GM21723 (cell line): ENCODE measurements around the gene CCDC27.
"Not testable (repeated sequence)": the region's sequence is repeated elsewhere in the genome, so short reads cannot be mapped to it uniquely, and the experiment has no call there.

Source experiments
- ATAC-seq: cut with Tn5 transposase; IDR thresholded peaks from one replicate; pipeline ENCODE4 v1.9.1; 2021; ENCODE audit warnings: mild to moderate bottlenecking, moderate library complexity; ENCODE audit not compliant: unreplicated experiment

CCDC27 gene

DNA sequence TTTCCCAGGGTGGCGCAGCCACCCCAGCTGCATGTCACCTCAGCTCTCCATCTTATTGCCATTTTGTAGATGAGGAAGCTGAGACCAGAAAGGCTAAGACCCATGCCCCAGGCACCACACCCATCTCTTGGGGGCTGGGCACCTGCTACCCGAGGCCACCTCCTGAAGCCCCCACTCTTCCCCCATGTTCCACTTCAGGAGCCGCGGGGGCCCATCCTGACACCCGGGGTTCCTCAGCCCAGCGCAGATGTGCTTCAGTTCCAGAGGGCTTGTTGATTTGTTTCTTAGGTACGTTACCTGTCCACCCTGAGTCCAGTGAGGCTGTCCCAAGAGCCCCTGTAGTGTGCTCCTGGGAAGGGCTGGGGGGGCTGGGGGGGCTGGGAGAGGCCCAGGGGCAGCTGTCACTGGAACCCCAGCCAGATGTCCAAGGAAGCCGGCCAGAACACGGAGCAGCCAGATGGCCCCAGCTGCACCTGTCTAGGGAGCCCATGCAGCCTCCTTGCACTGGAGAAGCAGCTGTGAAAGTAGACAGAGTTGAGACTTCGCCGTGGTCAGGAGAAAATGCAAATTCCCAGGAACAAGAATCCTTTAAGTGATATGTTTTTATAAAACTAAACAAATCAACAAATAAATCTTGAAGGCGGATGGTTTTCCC is 17.1 kb upstream of the CCDC27 start:
- ATAC-seq, result no peak

DNA sequence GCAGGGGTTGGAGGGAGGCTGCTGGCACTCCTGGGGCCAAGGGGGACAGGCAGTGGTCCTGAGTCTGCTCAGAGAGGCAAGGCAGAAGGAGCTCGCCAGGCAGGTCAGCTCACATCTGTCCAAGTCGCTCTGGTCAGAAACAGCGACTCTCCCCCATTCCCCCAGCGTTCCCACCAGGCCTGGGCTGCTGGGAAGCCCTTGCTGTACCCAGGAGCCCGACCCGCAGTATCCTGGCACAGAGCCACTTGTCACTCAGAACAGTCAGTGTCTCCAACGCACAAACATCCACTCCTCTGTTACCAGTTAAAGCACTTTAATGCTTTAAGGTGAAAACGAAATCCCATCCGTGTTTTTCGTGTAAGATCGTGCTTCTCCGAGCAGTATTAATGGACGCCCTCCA is 16.6 kb upstream of the CCDC27 start:
- ATAC-seq, result no peak

DNA sequence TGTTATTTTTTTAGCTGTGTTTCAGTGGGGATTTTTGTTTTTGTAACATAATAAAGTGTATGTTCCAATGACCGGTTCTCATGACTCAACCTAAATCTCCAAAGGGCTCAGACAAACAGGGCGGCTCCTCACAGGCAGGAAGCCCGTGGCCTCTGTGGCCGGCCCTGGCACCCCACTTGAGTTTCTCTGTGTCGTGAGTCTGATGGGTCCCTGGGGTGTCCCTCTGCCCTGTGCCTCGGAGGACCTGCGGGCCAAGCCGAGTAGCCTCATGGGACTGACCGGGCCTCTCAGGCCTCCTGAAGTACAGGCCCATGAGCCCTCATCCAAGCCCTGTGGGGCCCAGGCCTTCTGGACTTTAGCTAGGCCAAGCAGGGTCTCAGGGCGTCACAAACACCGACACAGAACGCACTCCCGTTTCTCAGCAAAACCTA is 16.1 kb upstream of the CCDC27 start:
- ATAC-seq, result no peak

DNA sequence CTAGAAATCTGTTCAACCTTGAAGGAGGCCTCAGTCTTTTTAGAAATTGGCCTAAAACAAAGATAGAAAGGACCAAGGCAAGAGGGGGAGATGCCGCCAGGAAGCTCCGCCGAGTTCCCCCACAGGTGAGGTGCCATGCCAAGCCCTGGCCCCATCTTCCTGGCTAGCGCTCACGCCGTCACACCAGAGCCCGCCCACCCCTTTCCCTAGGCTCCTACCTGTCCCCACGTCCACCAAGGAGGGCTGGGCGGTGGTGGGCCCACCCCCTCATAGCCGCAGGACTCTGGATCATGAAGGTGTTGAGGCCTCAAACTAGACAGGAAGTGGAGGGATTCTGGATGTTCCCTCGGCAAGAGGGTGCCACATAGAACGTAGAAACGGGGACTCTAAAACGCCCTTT is 15.5 kb upstream of the CCDC27 start:
- ATAC-seq, result no peak

DNA sequence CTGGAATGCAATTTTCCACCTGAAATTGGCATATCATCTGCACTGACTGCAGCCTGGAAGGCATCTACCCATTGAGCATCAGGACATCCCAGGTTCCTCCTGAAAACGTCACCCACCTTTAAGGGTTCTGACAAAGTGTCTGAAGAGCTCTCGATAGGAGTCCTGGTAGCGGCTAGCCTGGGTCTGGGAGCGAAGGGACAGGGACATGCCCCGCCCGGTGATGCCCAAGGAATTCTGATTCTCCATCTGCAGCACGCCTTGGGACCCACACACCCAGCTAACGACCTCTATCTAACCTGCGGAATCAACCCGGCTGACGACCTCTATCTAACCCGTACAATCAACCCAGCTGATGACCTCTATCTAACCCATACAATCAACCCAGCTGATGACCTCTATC is 13.3 kb upstream of the CCDC27 start:
- ATAC-seq, result no peak

DNA sequence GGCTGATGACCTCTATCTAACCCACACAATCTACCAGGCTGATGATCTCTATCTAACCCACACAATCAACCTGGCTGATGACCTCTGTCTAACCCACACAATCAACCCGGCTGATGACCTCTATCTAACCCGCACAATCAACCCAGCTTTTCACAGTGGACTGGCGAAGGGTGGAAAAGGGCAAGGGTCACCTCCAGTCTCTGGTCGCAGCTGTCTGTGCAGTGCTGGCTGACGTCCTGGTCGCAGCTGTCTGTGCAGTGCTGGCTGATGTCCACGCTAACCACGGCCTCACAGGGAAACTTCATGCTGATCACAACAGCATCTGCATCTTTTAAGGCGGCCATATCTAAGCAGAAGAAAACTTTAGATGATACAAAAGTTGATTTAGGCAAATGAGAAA is 12.2 kb upstream of the CCDC27 start:
- no peak for ATAC-seq

DNA sequence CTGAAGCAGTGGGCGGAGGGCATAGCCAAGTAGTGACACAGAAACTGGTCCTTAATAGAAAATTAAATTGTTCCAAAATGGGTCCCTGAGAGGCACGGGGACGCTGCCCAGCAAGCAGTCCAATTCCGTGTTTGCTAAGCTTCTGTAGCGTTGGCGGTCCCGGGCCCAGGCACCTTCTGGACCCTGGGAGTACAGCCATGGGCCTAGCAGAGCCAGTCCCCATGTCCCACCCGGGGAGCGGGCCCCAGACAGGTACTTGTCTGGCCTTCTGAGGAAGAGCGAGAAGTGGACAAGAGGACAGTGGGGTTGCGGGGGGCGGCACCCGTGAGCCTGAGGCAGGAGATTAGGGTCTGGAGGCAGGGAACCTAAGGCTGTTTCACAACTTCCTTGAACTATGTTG is 11.5 kb upstream of the CCDC27 start:
- no peak for ATAC-seq

DNA sequence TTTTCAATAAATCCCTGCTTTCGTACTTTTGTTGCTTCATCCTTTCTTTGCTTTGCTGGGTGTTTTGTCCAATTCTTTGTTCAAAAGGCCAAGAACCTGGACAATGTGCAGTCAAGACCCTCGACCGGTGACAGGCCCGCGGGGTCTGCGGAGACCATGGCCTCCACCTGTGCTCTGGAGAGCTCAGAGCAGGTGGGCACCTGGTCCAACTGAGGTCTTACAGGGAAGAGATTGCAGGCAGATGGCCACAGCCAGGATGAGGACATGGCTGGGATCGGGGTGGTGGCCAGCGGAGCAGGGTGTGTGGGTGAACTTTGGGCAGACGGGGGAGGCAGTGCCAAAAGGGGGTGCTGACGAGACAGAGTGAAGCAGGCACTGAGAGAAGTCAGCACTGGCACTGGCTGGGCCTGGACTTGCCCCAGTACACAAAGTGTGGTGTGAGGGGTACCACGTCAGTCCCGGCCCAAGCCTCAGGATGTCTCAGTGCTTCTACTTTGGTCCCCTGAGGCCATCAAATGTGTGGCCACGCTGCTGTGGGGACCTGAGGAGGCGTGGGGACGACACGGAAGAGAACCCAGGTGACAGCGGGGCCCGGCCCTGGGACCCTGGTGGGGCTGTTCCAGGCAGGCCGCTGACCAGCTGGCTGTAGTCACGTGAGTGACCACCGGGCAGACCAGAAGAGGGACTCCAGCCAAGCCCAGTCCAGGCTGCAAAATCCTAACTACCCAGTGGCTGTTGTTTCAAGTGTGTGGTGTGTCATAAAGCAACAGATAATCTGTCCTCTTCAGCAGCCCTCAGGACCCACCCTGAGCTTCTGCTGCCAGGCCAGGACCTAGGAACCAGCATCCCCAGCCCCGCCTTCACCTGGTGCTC is 10.4 kb upstream of the CCDC27 start:
- ATAC-seq, result no peak

DNA sequence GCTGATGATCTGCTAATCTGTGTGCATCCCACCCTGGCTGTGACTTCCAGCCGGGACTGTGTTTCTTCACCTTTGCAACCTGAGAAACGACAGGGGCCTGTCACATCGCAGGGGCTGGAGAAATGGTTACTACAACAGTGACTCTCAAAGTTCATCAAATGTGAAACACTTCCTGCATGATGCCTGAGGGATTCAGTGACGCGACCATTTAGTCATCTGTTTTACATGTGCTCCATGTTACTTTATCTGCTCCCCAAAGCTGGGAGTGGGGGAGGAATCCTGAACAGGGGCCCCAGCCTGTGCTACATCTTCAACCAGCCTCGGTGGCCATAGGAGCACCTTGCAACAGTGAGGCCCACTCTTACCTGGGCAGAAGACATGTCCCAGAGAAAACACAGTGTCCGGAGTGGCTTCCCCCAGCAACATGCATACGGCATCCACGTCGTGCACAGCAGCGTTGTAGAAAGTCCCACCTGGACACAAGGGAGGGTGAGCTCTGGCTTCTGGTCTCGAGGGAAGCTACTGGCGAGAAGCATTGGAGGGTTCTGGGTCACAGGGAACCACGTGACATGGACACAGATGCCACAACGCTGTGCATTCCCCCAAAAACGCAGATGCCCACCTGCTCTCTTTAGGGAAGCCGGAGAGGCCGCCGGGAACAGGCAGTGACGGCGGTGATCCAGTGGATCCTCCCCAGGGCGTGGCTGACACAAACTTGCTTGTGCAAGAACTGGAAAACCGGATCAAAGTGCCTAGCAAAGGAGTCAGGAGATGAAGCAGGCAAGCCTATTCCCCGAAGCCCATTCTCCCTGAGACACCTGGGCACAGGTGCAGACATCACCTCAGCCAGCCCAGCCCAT is 9.6 kb upstream of the CCDC27 start:
- no peak for ATAC-seq

DNA sequence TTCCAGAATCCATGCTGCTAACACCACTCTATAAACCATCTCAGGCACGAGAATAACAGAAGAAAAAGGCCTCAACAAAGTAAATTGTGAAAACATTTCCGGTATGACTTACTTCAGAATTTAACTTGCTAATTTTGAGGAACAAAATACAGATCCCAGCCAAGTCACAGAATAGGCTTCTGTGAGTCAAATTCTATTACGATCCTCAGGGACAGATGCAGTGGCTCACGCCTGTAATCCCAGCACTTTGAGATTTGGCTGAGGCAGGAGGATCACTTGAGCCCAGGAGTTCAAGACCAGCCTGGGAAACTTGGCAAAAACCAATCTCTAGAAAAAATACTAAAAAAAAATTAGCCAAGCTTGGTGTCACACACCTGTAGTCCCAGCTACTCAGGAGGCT is 8.8 kb upstream of the CCDC27 start:
- no peak for ATAC-seq

DNA sequence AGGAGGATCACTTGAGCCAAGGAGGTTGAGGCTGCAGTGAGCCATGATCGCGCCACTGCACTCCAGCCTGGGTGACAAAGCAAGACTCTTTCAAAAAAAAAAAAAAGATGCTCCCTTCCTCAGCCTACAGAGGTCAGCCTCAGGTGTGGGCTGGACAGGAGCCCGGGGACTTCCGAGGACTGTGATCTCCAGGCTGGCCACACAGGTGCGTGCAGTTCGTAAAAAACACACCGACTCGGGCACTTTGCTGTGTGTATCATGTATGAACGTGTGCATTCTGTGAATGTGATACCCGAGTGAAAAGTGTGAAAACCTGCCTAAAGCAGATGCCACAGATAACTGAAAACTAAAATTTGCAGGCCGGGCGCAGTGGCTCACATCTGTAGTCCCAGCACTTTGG is 8.4 kb upstream of the CCDC27 start:
- ATAC-seq, result no peak

DNA sequence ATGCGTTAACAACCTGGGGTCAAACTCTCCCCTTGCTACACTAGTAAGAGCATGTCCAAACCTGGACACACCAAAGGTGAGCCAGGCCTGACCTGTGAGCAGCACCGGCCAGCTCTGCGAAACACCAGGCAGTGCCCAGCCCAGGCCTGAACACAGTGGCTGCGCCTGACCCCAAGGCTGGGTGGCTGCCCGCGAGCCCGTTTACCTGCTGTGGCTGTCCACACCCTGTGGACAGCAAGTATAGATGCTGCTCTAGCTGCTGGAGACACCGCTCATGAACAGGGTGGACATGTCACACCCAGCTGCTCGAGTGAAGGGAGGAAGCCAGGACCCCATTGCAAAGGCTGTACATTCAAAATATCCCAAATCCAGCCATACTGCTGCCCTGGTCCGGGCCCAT is 7.6 kb upstream of the CCDC27 start:
- ATAC-seq, result no peak

DNA sequence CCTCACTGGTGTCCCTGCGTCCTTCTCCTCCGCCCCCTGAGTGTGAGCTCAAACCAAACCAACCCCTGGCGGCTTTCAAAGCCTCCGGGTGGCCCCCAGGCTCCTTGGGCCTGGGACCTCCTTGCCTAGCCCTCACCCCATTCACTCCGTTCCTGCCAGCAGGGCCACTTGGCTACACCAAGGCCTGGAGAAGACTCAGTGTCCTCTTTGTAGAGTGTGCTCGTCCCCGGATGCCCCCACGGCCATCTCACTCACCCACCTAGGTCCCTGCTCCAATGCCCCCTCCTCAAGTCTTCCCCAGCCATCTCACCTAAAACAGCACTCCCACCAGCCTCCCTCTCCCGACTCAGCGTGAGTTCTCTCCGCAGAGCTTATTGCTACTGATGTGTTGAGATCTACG is 7.2 kb upstream of the CCDC27 start:
- no peak for ATAC-seq

DNA sequence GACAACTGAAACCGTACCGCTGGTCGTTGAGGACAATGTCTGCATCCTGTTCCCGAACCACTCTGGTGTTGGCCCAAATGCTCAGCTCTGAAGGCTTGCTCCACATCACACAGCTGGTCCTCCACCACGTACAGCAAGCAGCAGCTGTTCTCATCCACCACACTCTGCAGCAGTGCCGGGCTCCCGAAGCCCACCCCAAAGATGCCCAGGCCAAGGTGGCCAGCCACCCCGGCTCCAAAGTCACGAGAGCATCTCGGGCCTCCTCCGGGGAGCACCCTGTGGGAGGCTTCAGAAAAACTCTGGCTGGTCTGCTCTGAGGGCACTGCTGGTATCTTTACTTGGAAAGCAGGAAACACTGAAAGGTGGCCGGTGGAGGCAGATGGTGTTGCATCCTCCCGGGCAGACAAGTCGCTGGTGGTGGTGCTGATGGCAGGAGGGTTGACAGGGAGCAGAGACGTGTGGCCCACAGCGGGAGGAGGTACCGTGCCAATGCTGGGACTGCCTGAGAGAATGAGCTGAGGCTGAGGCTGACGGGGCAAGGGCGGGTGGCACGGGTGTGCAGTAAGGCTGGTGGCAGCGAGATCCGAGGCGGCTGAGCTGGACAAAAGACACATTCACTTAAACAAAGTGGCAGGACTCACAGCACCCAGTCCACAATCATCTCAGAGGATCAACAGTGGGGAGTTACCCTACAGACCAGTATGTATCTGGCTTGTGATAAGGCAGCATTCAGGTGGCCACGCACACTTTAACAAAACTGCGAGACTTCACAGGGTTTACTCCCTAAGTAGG is 6.5 kb upstream of the CCDC27 start:
- ATAC-seq, result no peak

DNA sequence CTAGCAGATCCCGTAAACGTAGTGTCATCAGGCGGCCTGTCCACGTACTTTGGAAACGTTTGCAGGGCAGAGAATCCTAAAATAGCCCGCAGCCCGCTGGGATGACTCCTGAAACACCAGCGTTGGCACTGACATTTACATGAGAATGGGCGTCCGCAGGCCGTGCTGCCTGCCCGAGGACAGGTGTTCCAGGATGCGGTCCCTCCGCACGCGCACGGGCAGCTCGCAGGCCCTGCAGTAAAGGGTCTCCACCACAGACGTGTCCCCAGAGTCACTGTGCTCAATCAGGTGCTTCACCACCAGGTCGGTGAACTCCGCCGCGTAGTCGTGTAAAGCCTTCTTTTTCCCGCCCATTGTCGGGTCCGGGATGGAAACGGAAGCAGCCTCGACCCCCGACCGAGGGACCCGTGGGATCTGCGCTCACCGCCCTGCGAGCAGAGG is 5.8 kb upstream of the CCDC27 start:
- ATAC-seq, result peak; percentile 19

DNA sequence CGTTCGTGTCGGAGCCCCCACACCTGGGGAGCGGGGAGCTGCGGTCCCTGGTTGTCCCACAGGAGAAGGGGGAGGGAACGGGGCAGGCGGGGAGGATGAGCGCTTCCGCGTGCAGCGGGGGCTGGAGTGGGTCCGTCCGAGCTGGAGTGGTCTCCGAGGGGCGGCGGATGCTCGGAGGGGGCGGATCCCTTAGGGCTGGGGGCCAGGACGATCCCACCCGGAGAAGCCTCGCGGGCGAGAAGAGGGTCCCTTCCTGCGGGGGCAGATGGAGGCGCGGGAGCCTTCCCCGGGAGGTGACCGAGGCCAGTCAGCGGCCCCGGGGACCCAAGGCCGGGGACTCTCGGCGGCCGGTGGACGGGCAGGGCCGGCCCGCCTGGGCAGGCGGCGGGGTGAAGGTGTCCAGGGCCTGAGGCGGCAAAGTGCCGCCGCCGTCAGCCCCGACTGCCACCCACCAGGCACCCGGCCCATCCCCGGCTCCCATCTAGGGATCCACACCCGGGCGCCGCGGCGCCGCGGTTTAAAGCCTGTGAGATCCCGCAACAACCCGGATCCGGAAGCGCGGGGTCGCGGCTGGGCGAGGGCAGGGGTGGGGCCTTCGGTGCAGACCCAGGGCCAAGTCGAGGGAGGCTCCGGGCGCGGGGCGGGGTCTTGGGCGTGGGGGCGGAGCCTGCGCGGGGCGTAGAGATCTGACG is 5.3 kb upstream of the CCDC27 start:
- peak; percentile 75 for ATAC-seq

DNA sequence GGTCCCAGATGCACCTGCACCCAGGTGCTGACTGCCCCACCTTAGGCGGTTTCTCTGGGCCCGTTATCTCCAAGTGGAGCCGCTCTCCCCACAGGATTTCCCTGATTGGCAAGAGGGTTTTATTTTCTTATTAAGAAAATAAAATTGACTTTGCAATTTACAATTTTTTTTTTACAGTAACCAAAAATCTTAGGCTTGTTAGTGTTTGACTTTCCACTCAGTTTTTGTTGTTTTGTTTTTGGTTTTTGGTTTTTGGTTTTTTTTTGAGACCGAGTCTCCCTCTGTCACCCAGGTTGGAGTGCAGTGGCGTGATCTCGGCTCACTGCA is 4.8 kb upstream of the CCDC27 start:
- no peak for ATAC-seq

DNA sequence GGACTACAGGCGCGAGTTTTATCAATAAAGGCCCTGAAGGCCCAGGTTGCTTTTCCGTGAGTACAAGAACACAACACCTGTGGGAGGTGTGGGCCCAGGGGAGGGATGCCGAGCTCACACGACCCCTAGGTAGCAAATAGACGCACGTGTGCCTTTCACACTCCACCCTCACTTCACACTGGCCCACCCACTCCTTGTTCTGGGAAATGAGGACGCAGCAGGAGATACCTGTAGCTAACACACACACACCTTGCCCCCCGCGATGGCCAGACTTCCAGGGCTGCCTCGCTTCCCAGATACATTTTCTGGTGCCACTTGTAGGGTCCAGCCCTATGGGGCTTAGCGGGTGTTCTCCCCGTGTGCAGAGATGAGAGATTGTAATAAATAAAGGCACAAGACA is 4.3 kb upstream of the CCDC27 start:
- ATAC-seq, result no peak

DNA sequence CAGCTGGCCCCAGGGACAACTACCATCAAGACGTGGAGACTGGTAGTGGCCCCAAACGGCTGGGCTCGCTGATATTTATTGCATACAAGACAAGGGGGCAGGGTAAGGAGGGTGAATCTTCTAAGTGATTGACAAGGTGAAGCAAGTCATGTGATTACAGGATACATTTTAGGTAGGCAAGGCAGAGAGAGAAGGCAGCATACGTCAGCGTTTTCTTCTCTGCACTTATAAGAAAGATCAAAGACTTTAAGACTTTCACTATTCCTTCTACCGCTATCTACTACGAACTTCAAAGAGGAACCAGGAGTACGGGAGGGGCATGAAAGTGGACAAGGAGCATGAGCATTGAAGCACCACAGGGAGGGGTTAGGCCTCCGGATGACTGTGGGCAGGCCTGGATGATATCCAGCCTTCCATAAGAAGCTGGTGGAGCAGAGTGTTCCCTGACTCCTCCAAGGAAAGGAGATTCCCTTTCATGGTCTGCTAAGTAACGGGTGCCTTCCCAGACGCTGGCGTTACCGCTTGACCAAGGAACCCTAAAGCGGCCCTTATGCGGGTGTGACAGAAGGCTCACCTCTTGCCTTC is 3.8 kb upstream of the CCDC27 start:
- ATAC-seq, result not testable (repeated sequence)

DNA sequence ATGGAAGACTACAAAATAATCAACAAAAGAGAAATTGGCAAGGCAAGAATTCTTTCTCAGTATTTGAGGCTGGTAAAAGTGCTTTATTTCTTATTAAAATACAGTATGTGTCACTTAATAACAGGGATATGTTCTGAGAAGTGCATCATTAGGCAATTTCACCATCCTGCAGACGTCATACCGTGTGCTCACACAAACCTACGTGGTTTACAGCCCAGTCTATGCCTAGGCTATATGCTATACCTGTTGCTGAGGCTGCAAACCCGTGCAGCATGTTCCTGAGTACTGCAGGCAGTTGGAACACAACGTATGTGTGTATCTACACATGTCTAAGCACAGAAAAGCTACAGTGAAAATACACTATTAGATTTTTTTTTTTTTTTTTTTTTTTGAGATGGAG is 2.7 kb upstream of the CCDC27 start:
- ATAC-seq, result no peak
